Endothelial cell of hepatic sinusoid (primary cell): ENCODE data around the gene VAX1.
"Not testable (repeated sequence)": the region's sequence is repeated elsewhere in the genome, so short reads cannot be mapped to it uniquely, and the experiment has no call there.

ENCODE experiments used
- in situ Hi-C: cut with HindIII; loops from 2 replicates; pipeline ENCODE4 v1.10.0; 2017; ENCODE audit warnings: low sequenced_read_pairs

VAX1 gene, protein sequence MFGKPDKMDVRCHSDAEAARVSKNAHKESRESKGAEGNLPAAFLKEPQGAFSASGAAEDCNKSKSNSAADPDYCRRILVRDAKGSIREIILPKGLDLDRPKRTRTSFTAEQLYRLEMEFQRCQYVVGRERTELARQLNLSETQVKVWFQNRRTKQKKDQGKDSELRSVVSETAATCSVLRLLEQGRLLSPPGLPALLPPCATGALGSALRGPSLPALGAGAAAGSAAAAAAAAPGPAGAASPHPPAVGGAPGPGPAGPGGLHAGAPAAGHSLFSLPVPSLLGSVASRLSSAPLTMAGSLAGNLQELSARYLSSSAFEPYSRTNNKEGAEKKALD

DNA sequence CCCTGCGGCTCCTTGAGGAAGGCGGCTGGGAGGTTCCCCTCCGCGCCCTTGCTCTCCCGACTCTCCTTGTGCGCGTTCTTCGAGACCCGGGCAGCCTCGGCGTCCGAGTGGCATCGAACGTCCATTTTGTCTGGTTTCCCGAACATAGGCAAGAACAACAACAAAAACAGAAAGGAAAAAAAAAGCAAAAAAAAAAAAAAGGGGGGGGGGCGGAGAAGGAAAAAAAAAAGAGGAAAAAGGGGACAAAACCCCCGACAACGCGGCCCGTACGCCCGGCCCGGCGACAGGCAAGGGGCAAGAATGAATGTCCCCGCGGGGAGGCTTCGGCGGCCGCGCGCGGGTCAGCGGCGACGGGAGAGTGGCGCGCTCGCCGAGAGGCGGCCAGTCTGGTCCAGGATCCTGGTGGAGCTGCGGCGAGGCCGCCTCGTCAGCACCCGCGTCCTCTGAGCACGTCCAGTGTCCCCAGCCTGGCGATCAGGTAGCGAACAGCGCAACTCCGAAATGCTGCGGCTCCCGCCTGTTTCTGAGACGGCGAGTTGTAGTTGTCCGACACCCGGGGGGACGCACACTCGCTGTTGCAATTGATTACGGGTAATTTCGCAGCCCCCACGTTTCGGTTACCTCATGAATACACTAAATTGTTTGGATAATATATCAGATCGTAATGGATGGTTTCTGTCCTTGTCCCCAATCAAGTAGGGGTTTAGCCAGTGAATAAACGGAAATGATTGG is at the start of gene VAX1:
VAX1 (minus strand) TSS at position 360 of the 732 bp plus-strand sequence; CDS start at position 146, 214 bp downstream.
- in situ Hi-C loops: no loop called here

DNA sequence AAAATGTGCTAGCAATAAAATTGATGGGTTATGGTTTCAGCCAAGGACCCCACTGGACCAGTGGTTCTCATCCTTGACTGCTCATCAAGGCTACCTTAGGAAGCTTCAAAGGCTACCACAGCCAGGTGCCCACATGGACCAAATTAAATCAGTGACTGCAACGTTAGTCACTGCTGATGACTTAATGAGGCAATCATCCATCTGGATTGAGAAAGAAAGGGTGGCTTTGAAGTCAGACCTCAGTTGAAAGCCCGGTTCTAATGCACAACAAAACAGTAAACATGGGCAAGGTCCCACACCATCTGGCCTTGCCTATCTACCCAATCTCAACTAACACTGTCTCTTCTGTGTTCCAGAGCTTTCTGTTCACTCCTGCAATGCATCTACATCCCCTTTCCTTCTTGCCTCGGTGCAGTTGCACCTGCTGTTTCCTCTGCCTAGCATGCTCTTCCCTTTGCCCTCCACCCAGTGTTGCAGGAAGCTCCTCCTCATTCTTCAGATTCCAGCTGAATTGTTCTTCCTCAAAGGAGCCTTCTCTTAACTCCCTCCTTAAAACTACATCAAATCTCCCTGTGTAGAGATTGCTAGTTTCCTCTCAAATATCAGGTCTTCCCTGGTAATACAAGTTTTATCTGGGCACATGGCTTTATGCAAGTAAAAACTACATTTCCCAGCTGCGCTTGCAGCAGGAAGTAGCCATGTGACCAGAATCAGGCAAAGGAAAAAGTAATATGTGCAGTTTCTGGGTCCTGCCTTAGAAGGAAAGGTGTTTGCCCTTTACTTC is 49.0 kb upstream of the VAX1 start:
- in situ Hi-C loops: no loop called here

DNA sequence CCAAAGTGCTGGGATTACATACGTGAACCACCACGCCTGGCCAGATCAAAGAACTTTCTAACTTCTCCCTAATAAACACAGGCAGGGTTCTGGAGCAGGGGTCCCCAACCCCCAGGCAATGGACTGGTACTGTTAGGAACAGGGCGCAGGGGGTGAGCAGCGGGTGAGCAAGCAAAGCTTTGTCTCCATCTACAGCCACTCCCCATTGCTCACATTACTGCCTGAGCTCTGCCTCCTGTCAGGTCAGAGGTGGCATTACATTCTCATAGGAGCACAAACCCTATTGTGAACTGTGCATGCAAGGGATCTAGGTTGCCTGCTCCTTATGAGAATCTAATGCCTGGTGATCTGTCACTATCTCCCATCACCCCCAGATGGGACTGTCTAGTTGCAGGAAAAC is 47.7 kb upstream of the VAX1 start:
- in situ Hi-C loops: not testable (repeated sequence)

DNA sequence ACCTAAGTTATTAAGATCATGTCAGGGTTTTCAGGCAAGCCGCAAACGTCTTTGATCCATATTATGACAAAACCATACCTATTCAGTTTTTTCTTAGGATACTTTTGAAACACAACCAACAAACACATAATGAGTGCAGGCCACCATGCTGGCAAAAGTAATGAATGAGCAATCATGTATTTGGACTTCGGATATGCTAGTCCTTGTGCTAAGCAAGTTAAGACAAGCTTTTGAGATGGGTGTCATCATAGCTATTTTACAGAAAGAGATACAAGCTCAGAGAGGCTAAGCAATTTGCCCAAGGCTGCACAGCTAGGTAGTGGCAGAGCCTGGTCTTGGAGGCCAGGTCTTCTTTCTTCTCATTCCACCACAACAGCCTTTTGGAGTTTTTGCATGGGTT is 46.8 kb upstream of the VAX1 start:
- in situ Hi-C loops: no loop called here

DNA sequence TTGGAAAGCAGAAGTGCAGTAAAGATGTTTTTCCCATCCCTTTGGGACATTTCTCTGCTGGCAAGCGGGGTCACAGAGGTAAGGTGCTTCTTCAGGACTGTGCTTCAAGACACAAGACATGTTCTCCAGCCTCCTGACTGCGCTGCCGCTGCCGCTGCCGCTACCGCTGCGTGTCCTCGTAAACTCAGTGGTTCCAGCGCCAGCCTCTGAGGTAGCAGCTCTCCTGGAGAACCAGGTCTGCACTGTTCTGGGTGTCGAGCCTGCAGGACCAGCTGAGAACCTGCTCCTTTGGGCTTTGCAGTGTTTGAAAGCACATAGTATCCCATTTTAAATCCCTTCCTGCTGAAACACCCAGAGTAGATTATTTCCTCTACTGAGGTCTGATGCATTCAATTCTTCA is 46.2 kb upstream of the VAX1 start:
- in situ Hi-C loops: no loop called here

DNA sequence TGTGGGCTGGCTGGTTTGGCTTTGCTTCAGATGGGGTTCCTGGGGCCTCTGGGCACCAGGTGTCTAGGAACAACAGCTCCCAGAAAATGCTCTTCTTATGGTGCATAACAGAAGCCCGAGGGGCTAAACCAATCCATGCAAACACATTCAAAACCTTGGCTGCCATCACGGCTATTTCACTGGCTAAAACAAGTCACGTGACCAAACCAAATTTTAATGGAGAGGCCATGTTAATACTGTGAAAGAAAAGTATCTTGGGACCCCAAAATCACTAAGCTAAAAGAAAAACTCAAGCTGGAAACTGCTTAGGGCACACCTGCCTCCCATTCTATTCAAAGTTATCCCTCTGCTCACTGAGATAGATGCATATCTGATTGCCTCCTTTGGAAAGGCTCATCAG is 40.1 kb upstream of the VAX1 start:
- in situ Hi-C loops: no loop called here

DNA sequence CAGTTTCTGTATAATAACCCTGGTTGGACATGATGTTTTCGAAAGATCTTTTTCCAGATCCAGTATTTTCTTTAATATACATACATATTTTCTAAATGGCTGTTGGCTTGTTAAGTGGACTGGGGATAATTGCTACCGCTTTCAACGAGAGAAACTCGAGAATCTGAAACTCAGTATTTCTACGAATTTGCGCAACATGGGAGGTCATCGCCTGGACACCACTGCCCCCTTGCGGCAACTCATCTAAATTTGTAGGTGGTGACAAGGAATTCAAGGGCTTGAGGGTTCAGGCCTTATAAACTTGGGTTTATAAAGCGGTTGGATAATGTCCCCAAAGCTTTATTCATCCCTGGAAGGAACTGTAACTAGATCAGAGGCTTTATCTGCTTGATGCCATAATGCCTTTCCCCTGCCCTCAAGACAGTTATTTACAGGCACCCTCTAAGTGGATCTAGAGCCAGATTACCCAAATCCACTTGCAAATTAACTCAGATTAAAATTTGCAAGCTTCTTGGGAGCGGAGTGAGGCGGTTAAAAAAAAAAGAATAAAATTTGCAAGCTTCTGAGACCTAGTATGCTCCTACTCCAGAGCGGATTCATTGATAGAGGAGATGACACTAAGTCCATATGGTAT is 37.9 kb upstream of the VAX1 start:
- in situ Hi-C loops: no loop called here

DNA sequence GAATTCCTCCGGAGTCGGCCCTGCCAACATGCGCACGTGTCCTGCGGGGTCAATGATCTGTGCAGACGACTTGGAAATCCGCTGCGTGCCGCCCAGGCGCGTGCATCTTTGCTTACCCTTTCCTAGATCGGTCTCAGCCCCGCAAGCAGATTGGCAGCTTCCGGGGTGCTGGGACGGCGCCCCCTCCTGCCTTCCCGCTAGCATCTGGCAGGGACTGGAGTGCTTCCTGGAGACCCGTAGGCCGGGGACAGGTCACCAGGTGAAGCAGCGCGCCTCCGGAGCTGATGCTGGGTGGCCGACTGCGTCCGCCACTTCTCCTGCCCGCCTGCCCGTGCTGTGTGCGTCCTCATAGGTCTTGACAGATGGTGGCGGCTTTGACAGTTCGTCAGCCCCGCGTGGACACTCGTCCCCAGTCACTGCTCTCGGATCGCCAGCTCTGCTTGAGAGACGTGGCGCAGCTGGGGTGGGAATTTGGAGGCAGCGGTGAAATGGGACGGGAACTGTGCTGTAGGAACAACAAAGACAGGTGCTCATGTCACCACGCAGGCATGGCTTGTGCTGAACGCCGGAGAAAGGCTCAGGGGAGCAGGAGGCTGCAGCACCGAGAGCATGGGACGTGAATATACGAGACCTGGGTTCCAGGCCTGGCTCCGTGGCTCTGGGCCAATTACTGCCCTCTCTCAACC is 37.3 kb upstream of the VAX1 start:
- in situ Hi-C loops: no loop called here

DNA sequence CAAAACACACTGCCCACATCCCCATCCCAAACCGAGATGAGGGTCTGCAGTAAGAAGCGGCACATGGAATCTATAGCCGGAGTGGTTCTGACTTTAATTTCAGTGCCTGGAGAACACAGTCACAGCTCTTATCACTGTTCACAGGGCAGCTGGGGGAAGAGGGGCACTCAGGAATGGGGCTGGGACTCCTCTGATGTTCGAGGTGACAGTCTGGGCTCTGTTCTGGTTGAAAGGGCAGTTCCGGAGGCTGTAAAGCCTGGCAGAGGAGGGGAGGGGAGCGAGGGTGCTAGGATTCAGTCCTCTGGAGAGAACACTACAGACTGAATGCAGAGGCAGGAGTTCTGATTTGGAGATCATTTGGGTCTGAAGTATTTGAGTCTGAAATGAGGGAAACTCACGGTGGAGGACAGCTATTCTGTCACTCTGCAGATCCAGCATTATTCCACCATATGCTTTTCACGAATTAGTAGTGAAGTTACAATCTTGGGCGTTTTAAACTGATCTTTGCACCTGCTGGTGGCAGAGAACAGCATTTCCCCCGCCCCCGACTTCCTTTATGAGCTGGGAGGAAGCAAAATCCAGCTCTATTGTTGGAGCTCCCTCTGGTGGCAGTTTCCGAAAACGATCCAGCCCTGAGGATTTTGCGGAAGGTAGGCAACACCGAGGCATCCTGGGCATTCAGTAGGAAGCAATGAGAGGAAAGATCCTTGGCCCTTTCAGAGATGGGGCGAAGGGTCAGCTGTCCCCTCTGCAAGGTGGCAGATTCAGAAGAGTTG is 36.6 kb upstream of the VAX1 start:
- in situ Hi-C loops: no loop called here

DNA sequence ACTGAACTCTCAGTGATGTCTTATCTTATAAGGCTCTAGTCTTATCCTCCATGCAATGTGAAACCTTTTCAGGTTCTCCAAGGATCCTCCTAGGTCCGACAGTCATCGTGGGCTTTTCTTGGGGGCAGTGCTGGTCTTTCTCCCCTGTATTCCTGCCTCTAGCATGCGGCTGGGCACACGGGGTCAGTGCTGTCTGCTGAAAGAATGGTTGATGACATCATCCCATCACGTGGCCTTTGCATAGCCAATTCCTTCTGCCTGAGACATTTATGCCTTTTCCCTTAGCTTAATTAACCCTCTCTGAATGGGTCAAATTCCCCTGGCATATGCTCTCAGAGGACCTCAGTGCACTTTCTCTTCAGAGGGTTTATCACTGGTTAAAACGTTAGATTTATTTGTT is 32.2 kb upstream of the VAX1 start:
- in situ Hi-C loops: no loop called here

DNA sequence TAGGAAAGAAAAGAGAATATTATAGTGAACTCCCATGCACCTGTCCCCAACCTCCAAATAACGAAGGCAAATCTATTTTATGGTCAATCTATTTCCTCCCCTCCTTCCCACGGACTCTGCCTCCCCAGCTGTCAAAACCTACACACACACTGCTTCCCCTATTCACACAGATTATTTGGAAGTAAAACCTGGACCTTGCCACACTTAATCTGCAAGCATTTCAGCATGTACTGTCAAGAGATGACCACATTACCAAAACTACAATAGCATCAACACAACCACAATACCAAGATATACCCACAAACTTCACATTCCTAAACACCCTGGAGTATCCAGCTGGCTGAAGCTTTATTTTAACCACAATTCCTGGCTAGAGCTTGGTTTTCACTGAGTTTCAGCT is 31.4 kb upstream of the VAX1 start:
- in situ Hi-C loops: no loop called here

DNA sequence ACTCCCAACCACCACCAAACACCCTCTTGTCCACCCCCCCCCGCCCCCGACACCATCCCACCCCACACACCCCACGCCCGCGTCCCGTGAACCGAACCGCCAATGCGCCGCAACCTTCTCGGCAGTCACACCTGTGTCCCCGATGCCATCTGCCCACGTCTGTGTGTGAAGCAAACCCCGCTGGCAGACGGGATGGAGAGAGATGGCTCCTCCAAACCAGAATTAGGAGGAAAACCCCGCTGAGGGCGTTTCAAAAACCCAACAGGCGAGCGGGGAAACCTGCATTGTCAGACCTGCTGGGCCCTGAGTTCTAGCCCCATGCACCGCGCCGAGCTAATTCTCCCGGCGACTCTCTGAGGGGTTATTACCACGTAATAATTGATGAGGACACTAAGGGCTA is 30.7 kb upstream of the VAX1 start:
- in situ Hi-C loops: no loop called here

DNA sequence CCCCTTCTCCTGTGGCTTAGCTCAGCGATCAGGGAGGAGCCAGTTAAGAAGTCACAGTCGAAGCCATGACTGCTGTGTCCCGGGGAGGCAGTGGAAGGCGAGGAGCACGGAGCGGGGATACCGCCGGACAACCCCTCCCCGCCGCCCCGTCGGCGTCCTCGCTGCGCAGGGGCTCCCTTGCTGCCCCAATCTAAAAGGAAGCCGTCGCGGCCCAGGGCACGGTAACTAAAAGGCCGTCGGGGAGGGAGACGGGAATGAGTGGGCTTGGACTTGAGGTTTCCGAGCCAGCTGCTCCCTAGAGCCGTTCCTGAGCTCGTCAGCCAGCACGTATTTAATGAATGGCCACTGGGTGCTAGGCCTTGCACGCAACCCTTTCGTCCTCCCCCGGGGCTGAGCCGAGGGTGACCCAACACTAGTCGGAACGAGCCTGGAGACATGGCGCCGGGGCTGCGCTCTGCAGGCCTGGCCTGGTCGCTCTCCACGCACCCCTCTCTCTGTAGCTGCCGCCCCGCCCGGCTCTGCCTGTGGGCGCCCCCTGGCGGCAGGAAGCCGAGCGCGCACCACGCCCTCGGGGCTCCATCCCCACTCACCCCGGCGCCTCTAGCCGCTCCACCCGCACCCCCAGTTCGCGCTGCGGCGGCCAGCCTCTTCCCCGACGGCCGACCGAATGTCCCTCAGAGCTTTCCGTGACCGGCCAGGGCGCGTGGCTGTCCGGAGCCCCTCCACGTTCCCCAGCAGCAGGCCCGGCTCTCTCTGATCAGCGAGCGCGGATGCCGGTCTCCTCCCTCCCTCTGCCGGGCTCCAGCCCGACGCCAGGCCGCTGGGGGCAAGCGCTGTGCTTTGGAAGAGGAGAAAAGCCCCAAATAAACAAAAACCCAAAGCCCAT is 30.0 kb upstream of the VAX1 start:
- in situ Hi-C loops: no loop called here

DNA sequence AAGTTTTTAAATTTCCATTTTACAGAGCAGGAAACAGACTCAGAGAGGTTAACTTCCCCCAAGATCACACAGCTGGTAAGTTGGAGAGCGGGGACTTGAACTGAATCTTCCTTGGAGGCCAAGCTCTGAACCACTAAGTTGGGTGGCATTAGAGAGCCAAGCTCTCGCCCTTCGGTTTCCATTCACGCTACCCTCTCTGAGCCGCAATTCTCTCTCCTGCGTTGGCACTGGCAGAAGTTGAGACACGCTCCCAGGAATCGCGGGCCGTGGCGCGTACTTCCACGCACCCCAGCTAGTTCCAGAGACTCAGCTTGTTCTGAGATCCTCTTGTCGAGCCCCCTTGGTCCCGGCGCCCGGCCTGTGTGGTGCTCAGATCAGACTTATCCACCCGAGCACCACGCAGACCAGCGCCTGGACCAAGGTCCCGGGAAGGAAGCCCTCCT is 29.3 kb upstream of the VAX1 start:
- in situ Hi-C loops: no loop called here

DNA sequence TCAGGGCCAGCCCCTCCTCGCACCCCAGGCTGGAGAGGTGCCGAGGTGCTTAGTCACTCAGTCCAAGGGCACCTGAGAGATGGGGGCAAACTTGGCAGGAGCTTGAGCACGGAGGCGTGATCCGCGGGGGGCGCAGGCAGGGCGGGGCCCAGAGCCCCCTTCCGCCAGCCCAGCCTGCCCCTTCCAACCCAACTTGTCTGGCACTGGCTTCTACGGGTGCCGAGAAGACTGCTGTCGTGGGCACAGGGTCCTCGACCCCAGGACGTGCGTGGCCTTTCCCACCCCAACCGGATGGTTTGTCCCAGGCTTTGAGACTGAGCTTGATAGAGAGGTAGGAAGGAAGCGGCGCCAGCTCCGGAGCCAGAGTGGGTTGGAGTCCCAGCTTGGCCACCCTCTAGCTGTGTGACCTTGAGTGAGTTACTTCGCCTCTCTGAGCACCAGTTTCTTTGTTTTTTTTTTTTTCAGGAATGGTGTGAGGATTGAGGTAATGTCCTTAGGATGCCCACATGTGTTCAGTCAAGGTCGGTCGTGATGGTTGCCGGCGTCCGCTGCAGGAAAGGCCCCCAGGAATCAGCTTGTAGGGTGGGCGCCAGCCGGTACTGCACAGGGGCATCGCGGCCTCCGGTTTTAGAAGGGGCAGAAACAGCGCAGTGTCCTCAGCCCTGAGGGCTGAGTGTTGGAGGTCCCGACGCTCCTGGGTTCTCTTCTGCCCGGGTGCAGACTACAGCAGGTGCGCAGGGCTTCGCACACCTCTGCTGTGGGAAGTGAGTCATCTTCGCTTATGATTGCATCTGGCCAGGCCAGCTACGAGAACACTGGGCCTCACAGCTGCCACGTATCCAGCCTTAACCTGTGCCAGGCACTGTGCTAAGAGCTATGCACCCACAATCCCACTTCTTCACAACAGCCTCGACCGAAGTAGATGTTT is 28.6 kb upstream of the VAX1 start:
- in situ Hi-C loops: no loop called here

DNA sequence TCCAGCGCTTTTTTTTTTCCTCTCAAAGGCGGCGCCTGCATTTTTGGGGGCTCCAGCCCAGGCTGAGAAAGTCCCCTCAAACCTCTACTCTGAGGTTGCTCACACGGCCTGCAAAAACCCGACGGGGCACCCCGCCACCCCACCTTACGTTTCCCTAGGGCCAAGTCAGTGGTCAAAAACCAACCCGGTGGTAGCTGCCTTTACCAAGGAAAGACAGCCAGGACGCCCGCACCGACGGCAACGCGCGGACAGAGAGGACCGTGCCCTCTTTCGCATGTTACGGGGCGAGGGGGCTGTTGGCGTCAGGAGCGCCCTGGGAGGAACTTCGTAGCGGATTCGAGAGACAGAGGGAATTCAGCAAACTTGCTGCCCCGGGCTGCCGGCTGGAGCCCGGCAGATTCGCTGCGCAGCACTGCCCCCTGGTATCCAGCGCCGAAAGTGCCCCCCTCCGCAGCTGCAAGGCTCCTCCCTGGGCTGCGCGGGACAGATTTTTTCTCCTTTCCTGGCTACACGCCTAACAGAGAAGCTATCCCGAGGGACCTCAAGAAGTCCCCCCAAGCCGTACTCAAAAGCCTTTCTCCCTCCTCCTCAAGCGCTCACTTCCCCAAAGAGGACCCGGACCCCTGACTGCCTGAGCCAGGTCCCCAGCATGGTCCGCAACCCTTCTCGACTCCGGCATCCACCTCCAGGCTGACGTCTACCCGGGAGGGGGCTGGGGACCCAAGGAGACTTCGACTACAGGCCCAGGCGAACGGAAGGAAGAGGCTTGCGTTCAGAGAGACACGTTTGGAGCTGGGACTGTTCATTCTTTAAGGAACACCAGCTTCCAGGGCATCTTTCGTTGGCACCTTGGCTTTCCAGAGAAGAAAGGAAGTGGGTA is 27.7 kb upstream of the VAX1 start:
- in situ Hi-C loops: no loop called here
